SK-N-SH (cell line): ENCODE data around the gene ABCA1. TPM values are rescaled to one million over a fixed set of nuclear protein-coding genes. Genes with fewer than 3 reads are reported as not detected.

Experiments
- CTCF ChIA-PET: fragments of 300-600, 350-600 bp; formaldehyde crosslinking; extraction: SDS; loops from one replicate; lab custom pipeline; 2021; lab: Yijun Ruan, JAX
- POLR2A ChIA-PET: fragments of 350-600 bp; sonication (Branson Sonifier 250); formaldehyde crosslinking; extraction: SDS; loops from one replicate; lab custom pipeline; 2020; ENCODE audit warnings: antibody characterized with exemption, inconsistent platforms; lab: Yijun Ruan, JAX
- DNase-seq: peaks from one replicate; pipeline ENCODE4 v3.0.0; 2012
- H2AFZ ChIP-seq: fragments of 200-600 bp; sonication (generic); 2 replicates; pipeline ENCODE4 v1.8.1; 2016; ENCODE audit warnings: antibody characterized with exemption, mild to moderate bottlenecking, low read depth
- H3F3A ChIP-seq: fragments of 200-600 bp; sonication (generic); replicated peaks from 2 replicates; pipeline ENCODE3; 2016; ENCODE audit warnings: antibody characterized with exemption, mild to moderate bottlenecking; ENCODE audit not compliant: insufficient read depth
- H3K27ac ChIP-seq, 2 experiments: fragments of 200-500 bp in 1 of 2; fragments of 200-600 bp in 1 of 2; sonication (Bioruptor generic) in 1 of 2; sonication (generic), shearing (Covaris generic) in 1 of 2; 2 replicates each; pipeline versions ENCODE4 v1.5.1 to v1.6.1; 2014 to 2016; ENCODE audit warnings: low read depth in 2 of 2, inconsistent platforms in 1 of 2, low read length in 1 of 2, mild to moderate bottlenecking in 1 of 2, mixed read lengths in 1 of 2
- H3K27me3 ChIP-seq: fragments of 200-600 bp; sonication (generic), shearing (Covaris generic); 2 replicates; pipeline ENCODE4 v1.6.1; 2016; ENCODE audit warnings: mixed run types; ENCODE audit not compliant: insufficient read depth
- H3K36me3 ChIP-seq, 2 experiments: fragments of 200-500 bp in 1 of 2; fragments of 200-600 bp in 1 of 2; sonication (Bioruptor generic) in 1 of 2; sonication (generic) in 1 of 2; replicated peaks in 1 of 2; 2 replicates each; pipeline versions ENCODE3 to v1.5.1; 2014 to 2016; ENCODE audit warnings: low read length in 1 of 2, mild to moderate bottlenecking in 1 of 2; ENCODE audit not compliant: insufficient read depth in 2 of 2, control insufficient read depth in 1 of 2
- H3K4me1 ChIP-seq, 2 experiments: fragments of 200-500 bp in 1 of 2; fragments of 200-600 bp in 1 of 2; sonication (Bioruptor generic) in 1 of 2; sonication (generic), shearing (Covaris generic) in 1 of 2; 2 replicates each; pipeline versions ENCODE4 v1.5.1 to v1.6.1; 2014 to 2016; ENCODE audit warnings: low read depth in 1 of 2, low read length in 1 of 2, mixed run types in 1 of 2; ENCODE audit not compliant: insufficient read depth in 2 of 2, control insufficient read depth in 1 of 2
- H3K4me2 ChIP-seq: fragments of 200-600 bp; sonication (generic), shearing (Covaris generic); 2 replicates; pipeline ENCODE4 v1.6.1; 2017; ENCODE audit warnings: mixed run types
- H3K4me3 ChIP-seq, 2 experiments: fragments of 200-500 bp in 1 of 2; fragments of 200-600 bp in 1 of 2; sonication (Bioruptor generic) in 1 of 2; sonication (generic), shearing (Covaris generic) in 1 of 2; 2 replicates each; pipeline versions ENCODE4 v1.5.1 to v1.8.1; 2014 to 2016; ENCODE audit warnings: low read depth in 2 of 2, inconsistent platforms in 1 of 2, low read length in 1 of 2, mild to moderate bottlenecking in 1 of 2, mixed read lengths in 1 of 2, moderate library complexity in 1 of 2
- H3K79me2 ChIP-seq: fragments of 200-600 bp; sonication (generic); 2 replicates; pipeline ENCODE4 v1.8.1; 2017; ENCODE audit warnings: mild to moderate bottlenecking; ENCODE audit not compliant: insufficient read depth
- H3K9ac ChIP-seq: fragments of 200-600 bp; sonication (generic); 2 replicates; pipeline ENCODE4 v1.6.1; 2017; ENCODE audit warnings: mixed run types
- H3K9me2 ChIP-seq: fragments of 200-600 bp; sonication (generic); 2 replicates; pipeline ENCODE4 v1.6.1; 2017; ENCODE audit warnings: mixed run types
- H3K9me3 ChIP-seq: fragments of 200-600 bp; sonication (generic); 2 replicates; pipeline ENCODE4 v1.6.1; 2017; ENCODE audit warnings: mixed run types, mild to moderate bottlenecking, moderate library complexity
- H4K20me1 ChIP-seq: fragments of 200-600 bp; sonication (generic); 2 replicates; pipeline ENCODE4 v1.6.1; 2017; ENCODE audit warnings: mild to moderate bottlenecking, mixed run types; ENCODE audit not compliant: insufficient read depth
- EZH2phosphoT487 ChIP-seq: fragments of 200-600 bp; sonication (generic); IDR thresholded peaks from 2 replicates; pipeline ENCODE4 v1.6.1; 2017; ENCODE audit warnings: low read depth, mixed run types, mild to moderate bottlenecking, antibody characterized with exemption, moderate library complexity, borderline replicate concordance
- FOXJ3 ChIP-seq: sonication (generic); formaldehyde crosslinking; IDR thresholded peaks from 2 replicates; pipeline ENCODE4 v1.5.1; 2020; ENCODE audit warnings: mild to moderate bottlenecking, missing genetic modification reagents
- FOXM1 ChIP-seq: IDR thresholded peaks from 2 replicates; pipeline ENCODE4 v1.4.0; 2012; ENCODE audit warnings: low read depth, mild to moderate bottlenecking
- JUND ChIP-seq: IDR thresholded peaks from 2 replicates; pipeline ENCODE4 v1.4.0; 2012
- NFIC ChIP-seq: IDR thresholded peaks from 2 replicates; pipeline ENCODE4 v1.4.0; 2012; ENCODE audit warnings: borderline replicate concordance
- NRF1 ChIP-seq: IDR thresholded peaks from 2 replicates; pipeline ENCODE4 v1.6.1; 2012; ENCODE audit warnings: low read depth, mild to moderate bottlenecking, low read length
- POLR2AphosphoS5 ChIP-seq: IDR thresholded peaks from 2 replicates; pipeline ENCODE4 v1.6.1; 2012; ENCODE audit warnings: low read depth, low read length
- RCOR1 ChIP-seq: fragments of 150-350 bp; IDR thresholded peaks from 2 replicates; pipeline ENCODE4 v1.6.1; 2017; ENCODE audit warnings: antibody characterized with exemption, low read length
- RFX5 ChIP-seq: IDR thresholded peaks from 2 replicates; pipeline ENCODE4 v1.6.1; 2012; ENCODE audit warnings: mild to moderate bottlenecking, improper control_type of control experiment, low read length
- RXRA ChIP-seq: IDR thresholded peaks from 2 replicates; pipeline ENCODE4 v1.4.0; 2012; ENCODE audit warnings: low read depth, mild to moderate bottlenecking, borderline replicate concordance
- SIN3A ChIP-seq: IDR thresholded peaks from 2 replicates; pipeline ENCODE4 v1.6.1; 2012; ENCODE audit warnings: low read depth, mild to moderate bottlenecking, low read length, moderate library complexity, borderline replicate concordance
- TAF1 ChIP-seq: IDR thresholded peaks from 2 replicates; pipeline ENCODE4 v1.6.1; 2012; ENCODE audit warnings: low read depth, mild to moderate bottlenecking, low read length, moderate library complexity, borderline replicate concordance
- TCF12 ChIP-seq: IDR thresholded peaks from 2 replicates; pipeline ENCODE4 v1.4.0; 2012
- WGBS: methylation state at CpG from one replicate; pipeline ENCODE4 v1.1.6; 2017; ENCODE audit warnings: low lambda C conversion rate; 5-methylcytosine and 5-hydroxymethylcytosine counted together
- polyA plus RNA-seq, 3 experiments: library from polyadenylated mRNA; depleted of rRNA; stranded (reverse); fragments of >200 nt; gene quantifications; 2 replicates each; pipeline ENCODE4 v1.2.3, GENCODE V29; 2012
- TF ChIP-seq, protein P1 (sequence below): fragments of 200-600 bp; sonication (generic); IDR thresholded peaks from 2 replicates; pipeline ENCODE4 v1.6.1; 2017; ENCODE audit warnings: antibody characterized with exemption, mild to moderate bottlenecking, moderate library complexity
- TF ChIP-seq, protein P2 (sequence below): IDR thresholded peaks from 2 replicates; pipeline ENCODE4 v1.4.0; 2012; ENCODE audit warnings: low read depth, borderline replicate concordance
- TF ChIP-seq, protein P3 (sequence below): fragments of 150-350 bp; IDR thresholded peaks from 2 replicates; pipeline ENCODE4 v1.6.1; 2016; ENCODE audit warnings: mild to moderate bottlenecking, low read depth, low read length
- TF ChIP-seq, protein P4 (sequence below): fragments of 150-350 bp; IDR thresholded peaks from 2 replicates; pipeline ENCODE4 v1.6.1; 2017; ENCODE audit warnings: antibody characterized with exemption, low read length, low read depth, borderline replicate concordance
- TF ChIP-seq, protein P5 (sequence below): IDR thresholded peaks from 2 replicates; pipeline ENCODE4 v1.4.0; 2012; ENCODE audit warnings: low read depth
- TF ChIP-seq, protein P6 (sequence below): IDR thresholded peaks from 2 replicates; pipeline ENCODE4 v1.6.1; 2012; ENCODE audit warnings: mild to moderate bottlenecking, low read depth, low read length, moderate library complexity
- TF ChIP-seq, protein P7 (sequence below): IDR thresholded peaks from 2 replicates; pipeline ENCODE4; 2012
- TF ChIP-seq, protein P8 (sequence below): IDR thresholded peaks from 2 replicates; pipeline ENCODE4 v1.4.0; 2012; ENCODE audit warnings: low read depth, borderline replicate concordance

ABCA1 gene
- polyA plus RNA-seq, 1 of the 3 experiments (the other 2 are of a cell fraction), result 5.3 TPM

DNA sequence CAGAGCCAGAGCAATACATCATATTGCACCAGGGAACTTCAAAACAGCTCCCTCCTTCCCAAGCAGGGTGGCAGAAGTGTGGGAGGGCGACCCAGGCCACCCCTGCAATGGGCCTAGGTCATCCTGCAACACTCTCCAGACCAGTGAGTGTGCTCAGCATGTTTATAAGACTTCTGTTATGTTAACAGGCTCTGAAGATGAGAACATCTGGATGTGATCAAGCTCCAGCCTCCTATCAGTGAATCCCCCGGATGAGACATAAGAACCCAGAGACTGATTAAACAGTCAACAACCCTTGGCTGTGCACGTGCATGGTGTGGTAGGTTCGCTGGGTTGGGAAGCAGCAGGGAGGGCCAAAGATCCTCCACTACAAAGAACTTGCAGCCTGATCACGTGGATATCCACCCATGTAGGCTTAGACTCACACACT, 63.3 kb downstream of the ABCA1 start:
- CTCF ChIA-PET, result interaction anchor here (1.1 to 9.6 kb wide), 16 partner anchors 9 to 550 kb away, joined by 3 to 91 read pairs (median 8); partner anchors contain the start of gene SLC44A1
- Histone ChIP-seq H3K27me3 (no peaks in the 10 kb centered on the region), H3F3A (peaks cover 13% of the 10 kb centered on the region), H4K20me1 (no peaks in the 10 kb centered on the region), H3K4me3 (no peak overlapping the region), H3K79me2 (no peaks in the 10 kb centered on the region), H3K9ac (no peak overlapping the region), H3K9me2 (no peaks in the 10 kb centered on the region), H3K4me2 (peak overlapping the region; percentile 1; the same call in 1 of the 2 replicates), H3K4me1 (peaks cover 28 to 34% of the 10 kb centered on the region in 2 experiments; a peak in 3 of 4 replicates), H3K27ac (peak overlapping the region; percentile 16 to 54; a peak in 2 of 4 replicates), H3K36me3 (no peaks in the 10 kb centered on the region), H2AFZ (no peak overlapping the region), H3K9me3 (no peaks in the 10 kb centered on the region)
- 30% methylated on average over 3 of the region's 5 CpGs for WGBS
- DNase-seq, result peak; percentile 71
- POLR2A ChIA-PET, result no interaction called here
- TF ChIP-seq, protein P1, sequence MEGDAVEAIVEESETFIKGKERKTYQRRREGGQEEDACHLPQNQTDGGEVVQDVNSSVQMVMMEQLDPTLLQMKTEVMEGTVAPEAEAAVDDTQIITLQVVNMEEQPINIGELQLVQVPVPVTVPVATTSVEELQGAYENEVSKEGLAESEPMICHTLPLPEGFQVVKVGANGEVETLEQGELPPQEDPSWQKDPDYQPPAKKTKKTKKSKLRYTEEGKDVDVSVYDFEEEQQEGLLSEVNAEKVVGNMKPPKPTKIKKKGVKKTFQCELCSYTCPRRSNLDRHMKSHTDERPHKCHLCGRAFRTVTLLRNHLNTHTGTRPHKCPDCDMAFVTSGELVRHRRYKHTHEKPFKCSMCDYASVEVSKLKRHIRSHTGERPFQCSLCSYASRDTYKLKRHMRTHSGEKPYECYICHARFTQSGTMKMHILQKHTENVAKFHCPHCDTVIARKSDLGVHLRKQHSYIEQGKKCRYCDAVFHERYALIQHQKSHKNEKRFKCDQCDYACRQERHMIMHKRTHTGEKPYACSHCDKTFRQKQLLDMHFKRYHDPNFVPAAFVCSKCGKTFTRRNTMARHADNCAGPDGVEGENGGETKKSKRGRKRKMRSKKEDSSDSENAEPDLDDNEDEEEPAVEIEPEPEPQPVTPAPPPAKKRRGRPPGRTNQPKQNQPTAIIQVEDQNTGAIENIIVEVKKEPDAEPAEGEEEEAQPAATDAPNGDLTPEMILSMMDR, result no peak
- no peak for TF ChIP-seq FOXJ3 (CRISPR knock-in tag)
- no peak for TF ChIP-seq TAF1
- no peak for TF ChIP-seq EZH2phosphoT487
- no peak for TF ChIP-seq POLR2AphosphoS5
- no peak for TF ChIP-seq RFX5
- peak; percentile 90 for TF ChIP-seq TCF12
- TF ChIP-seq RCOR1, result no peak
- TF ChIP-seq, protein P2, sequence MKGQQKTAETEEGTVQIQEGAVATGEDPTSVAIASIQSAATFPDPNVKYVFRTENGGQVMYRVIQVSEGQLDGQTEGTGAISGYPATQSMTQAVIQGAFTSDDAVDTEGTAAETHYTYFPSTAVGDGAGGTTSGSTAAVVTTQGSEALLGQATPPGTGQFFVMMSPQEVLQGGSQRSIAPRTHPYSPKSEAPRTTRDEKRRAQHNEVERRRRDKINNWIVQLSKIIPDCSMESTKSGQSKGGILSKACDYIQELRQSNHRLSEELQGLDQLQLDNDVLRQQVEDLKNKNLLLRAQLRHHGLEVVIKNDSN, result no peak
- TF ChIP-seq, protein P3, sequence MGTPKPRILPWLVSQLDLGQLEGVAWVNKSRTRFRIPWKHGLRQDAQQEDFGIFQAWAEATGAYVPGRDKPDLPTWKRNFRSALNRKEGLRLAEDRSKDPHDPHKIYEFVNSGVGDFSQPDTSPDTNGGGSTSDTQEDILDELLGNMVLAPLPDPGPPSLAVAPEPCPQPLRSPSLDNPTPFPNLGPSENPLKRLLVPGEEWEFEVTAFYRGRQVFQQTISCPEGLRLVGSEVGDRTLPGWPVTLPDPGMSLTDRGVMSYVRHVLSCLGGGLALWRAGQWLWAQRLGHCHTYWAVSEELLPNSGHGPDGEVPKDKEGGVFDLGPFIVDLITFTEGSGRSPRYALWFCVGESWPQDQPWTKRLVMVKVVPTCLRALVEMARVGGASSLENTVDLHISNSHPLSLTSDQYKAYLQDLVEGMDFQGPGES, result no peak
- no peak for TF ChIP-seq SIN3A
- TF ChIP-seq, protein P4, sequence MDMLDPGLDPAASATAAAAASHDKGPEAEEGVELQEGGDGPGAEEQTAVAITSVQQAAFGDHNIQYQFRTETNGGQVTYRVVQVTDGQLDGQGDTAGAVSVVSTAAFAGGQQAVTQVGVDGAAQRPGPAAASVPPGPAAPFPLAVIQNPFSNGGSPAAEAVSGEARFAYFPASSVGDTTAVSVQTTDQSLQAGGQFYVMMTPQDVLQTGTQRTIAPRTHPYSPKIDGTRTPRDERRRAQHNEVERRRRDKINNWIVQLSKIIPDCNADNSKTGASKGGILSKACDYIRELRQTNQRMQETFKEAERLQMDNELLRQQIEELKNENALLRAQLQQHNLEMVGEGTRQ, result no peak
- TF ChIP-seq, protein P5, sequence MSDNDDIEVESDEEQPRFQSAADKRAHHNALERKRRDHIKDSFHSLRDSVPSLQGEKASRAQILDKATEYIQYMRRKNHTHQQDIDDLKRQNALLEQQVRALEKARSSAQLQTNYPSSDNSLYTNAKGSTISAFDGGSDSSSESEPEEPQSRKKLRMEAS, result peak; percentile 64; the same call in 1 of the 2 replicates
- TF ChIP-seq NFIC, result no peak
- TF ChIP-seq, protein P6, sequence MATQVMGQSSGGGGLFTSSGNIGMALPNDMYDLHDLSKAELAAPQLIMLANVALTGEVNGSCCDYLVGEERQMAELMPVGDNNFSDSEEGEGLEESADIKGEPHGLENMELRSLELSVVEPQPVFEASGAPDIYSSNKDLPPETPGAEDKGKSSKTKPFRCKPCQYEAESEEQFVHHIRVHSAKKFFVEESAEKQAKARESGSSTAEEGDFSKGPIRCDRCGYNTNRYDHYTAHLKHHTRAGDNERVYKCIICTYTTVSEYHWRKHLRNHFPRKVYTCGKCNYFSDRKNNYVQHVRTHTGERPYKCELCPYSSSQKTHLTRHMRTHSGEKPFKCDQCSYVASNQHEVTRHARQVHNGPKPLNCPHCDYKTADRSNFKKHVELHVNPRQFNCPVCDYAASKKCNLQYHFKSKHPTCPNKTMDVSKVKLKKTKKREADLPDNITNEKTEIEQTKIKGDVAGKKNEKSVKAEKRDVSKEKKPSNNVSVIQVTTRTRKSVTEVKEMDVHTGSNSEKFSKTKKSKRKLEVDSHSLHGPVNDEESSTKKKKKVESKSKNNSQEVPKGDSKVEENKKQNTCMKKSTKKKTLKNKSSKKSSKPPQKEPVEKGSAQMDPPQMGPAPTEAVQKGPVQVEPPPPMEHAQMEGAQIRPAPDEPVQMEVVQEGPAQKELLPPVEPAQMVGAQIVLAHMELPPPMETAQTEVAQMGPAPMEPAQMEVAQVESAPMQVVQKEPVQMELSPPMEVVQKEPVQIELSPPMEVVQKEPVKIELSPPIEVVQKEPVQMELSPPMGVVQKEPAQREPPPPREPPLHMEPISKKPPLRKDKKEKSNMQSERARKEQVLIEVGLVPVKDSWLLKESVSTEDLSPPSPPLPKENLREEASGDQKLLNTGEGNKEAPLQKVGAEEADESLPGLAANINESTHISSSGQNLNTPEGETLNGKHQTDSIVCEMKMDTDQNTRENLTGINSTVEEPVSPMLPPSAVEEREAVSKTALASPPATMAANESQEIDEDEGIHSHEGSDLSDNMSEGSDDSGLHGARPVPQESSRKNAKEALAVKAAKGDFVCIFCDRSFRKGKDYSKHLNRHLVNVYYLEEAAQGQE, result no peak
- no peak for TF ChIP-seq JUND
- no peak for TF ChIP-seq FOXM1
- TF ChIP-seq, protein P7, sequence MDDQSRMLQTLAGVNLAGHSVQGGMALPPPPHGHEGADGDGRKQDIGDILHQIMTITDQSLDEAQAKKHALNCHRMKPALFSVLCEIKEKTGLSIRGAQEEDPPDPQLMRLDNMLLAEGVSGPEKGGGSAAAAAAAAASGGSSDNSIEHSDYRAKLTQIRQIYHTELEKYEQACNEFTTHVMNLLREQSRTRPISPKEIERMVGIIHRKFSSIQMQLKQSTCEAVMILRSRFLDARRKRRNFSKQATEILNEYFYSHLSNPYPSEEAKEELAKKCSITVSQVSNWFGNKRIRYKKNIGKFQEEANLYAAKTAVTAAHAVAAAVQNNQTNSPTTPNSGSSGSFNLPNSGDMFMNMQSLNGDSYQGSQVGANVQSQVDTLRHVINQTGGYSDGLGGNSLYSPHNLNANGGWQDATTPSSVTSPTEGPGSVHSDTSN, result 0 out of 2 replicates have a peak, but pooled peaks have one; percentile 11
- no peak for TF ChIP-seq RXRA
- TF ChIP-seq, protein P8, sequence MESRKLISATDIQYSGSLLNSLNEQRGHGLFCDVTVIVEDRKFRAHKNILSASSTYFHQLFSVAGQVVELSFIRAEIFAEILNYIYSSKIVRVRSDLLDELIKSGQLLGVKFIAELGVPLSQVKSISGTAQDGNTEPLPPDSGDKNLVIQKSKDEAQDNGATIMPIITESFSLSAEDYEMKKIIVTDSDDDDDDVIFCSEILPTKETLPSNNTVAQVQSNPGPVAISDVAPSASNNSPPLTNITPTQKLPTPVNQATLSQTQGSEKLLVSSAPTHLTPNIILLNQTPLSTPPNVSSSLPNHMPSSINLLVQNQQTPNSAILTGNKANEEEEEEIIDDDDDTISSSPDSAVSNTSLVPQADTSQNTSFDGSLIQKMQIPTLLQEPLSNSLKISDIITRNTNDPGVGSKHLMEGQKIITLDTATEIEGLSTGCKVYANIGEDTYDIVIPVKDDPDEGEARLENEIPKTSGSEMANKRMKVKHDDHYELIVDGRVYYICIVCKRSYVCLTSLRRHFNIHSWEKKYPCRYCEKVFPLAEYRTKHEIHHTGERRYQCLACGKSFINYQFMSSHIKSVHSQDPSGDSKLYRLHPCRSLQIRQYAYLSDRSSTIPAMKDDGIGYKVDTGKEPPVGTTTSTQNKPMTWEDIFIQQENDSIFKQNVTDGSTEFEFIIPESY, result no peak
- TF ChIP-seq NRF1, result no peak
